Common myeloid progenitor, CD34-positive (primary cell): ENCODE measurements around the gene FOXP1.
A peak's percentile ranks its signal among the peaks of the same experiment; 100 is the strongest.

Experiments
- CTCF ChIA-PET: fragments of 350-600 bp; sonication (Branson Sonifier 250); formaldehyde crosslinking; loops from one replicate; lab custom pipeline; 2021; ENCODE audit warnings: antibody characterized with exemption; lab: Charles Lee
- POLR2A ChIA-PET: fragments of 350-600 bp; sonication (Branson Sonifier 250); formaldehyde crosslinking; loops from one replicate; lab custom pipeline; 2021; ENCODE audit warnings: antibody characterized with exemption; lab: Charles Lee
- DNase-seq, 3 donors: peaks; one replicate each; pipeline versions ENCODE4 v3.0.0 to v3.0.0-alpha.2; 2013
- H3K27ac ChIP-seq, 2 experiments: 1 replicate in 1 of 2; 2 replicates in 1 of 2; pipeline ENCODE4 v1.7.0; 2013; ENCODE audit warnings: inconsistent platforms in 2 of 2, low read length in 2 of 2, mild to moderate bottlenecking in 2 of 2, low read depth in 1 of 2, moderate library complexity in 1 of 2; ENCODE audit not compliant: severe bottlenecking in 2 of 2, insufficient read depth in 1 of 2, poor library complexity in 1 of 2
- H3K27me3 ChIP-seq, 5 experiments: replicated peaks in 2 of 5; 1 replicate in 3 of 5; 2 replicates in 2 of 5; pipeline versions ENCODE4 v1.6.1 to v1.7.0; 2013; ENCODE audit warnings: low read length in 4 of 5, mild to moderate bottlenecking in 2 of 5, moderate library complexity in 2 of 5, inconsistent platforms in 1 of 5; ENCODE audit not compliant: insufficient read depth in 5 of 5, control insufficient read depth in 4 of 5
- H3K36me3 ChIP-seq, 4 experiments: 1 replicate in 2 of 4; 2 replicates in 2 of 4; pipeline versions ENCODE4 v1.6.1 to v1.7.0; 2013; ENCODE audit warnings: low read length in 3 of 4, control low read depth in 1 of 4, mild to moderate bottlenecking in 1 of 4; ENCODE audit not compliant: control insufficient read depth in 4 of 4, insufficient read depth in 4 of 4
- H3K4me1 ChIP-seq, 4 experiments: 1 replicate in 3 of 4; 2 replicates in 1 of 4; pipeline versions ENCODE4 v1.6.1 to v1.7.1; 2013; ENCODE audit warnings: low read length in 3 of 4, mild to moderate bottlenecking in 3 of 4, control low read depth in 1 of 4, inconsistent platforms in 1 of 4, moderate library complexity in 1 of 4; ENCODE audit not compliant: control insufficient read depth in 4 of 4, insufficient read depth in 4 of 4; ENCODE audit errors: control extremely low read depth in 1 of 4
- H3K4me3 ChIP-seq, 7 experiments: 1 replicate in 4 of 7; 2 replicates in 3 of 7; pipeline versions ENCODE4 v1.5.1 to v1.7.0; 2013; ENCODE audit warnings: mild to moderate bottlenecking in 7 of 7, low read length in 6 of 7, moderate library complexity in 6 of 7, inconsistent platforms in 2 of 7, low read depth in 2 of 7, control low read depth in 1 of 7; ENCODE audit not compliant: insufficient read depth in 4 of 7, control insufficient read depth in 1 of 7; ENCODE audit errors: extremely low read depth in 1 of 7
- H3K9me3 ChIP-seq, 5 experiments: 1 replicate in 4 of 5; 2 replicates in 1 of 5; pipeline versions ENCODE4 v1.6.1 to v1.7.1; 2013; ENCODE audit warnings: low read length in 4 of 5, mild to moderate bottlenecking in 2 of 5, inconsistent platforms in 1 of 5, low read depth in 1 of 5, moderate library complexity in 1 of 5; ENCODE audit not compliant: control insufficient read depth in 4 of 5, insufficient read depth in 2 of 5; ENCODE audit errors: control extremely low read depth in 1 of 5
- WGBS: methylation state at CpG from one replicate; pipeline ENCODE4 v1.1.5; 2013; ENCODE audit not compliant: insufficient coverage; 5-methylcytosine and 5-hydroxymethylcytosine counted together

Gene FOXP1

GRCh38 chr3:71061581-71061980 lies 521.9 kb downstream of the FOXP1 start:
- ChIA-PET CTCF (interaction anchor here (1.3 to 7.7 kb wide), 5 partner anchors 10 to 345 kb away, joined by 3 to 54 read pairs (median 11); no protein-coding TSS in a partner anchor), POLR2A (interaction anchor here (0.6 to 1.1 kb wide), 3 partner anchors 9 to 205 kb away, joined by 3 to 4 read pairs (median 3); no protein-coding TSS in a partner anchor)
- H3K27me3 ChIP-seq: no peaks in the 10 kb centered on the region
- no peak for DNase-seq
- H3K9me3 ChIP-seq: no peaks in the 10 kb centered on the region
- H3K36me3 ChIP-seq: no peaks in the 10 kb centered on the region
- peaks cover 33 to 75% (median 51%) of the 10 kb centered on the region in 4 experiments for H3K4me1 ChIP-seq
- WGBS: no CpG with 5 or more reads among the region's 3 CpGs
- H3K27ac ChIP-seq: no peak overlapping the region
- H3K4me3 ChIP-seq: peak overlapping the region in 1 of 7 experiments; percentile 87

DNA sequence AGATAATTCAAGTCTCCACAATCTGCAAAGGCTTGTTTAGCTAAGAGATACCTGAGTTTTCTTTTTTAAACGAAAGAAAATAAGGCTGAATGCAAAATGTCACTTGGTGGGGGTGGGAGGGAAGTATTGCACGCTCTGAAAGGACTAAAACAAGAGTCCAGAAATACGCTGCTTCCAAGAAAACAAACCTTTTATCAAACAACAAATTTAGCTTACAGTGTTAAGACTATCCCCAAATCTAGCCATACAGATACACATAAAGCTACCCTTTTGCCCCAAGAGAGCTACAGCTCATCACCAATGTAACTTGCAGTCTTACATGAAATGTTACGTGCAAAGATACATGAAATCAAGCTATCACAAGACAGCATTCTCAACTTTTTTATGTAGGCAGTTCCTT lies 522.5 kb downstream of the FOXP1 start:
- Histone ChIP-seq H3K9me3 (no peaks in the 10 kb centered on the region), H3K27me3 (no peaks in the 10 kb centered on the region), H3K4me3 (peak overlapping the region in 1 of 7 experiments; percentile 2), H3K4me1 (peaks cover 28 to 75% (median 46%) of the 10 kb centered on the region in 4 experiments), H3K27ac (no peak overlapping the region), H3K36me3 (no peaks in the 10 kb centered on the region)
- DNase-seq: no peak
- CTCF ChIA-PET: interaction anchor here (0.8 to 7.7 kb wide), 7 partner anchors 9 to 344 kb away, joined by 3 to 54 read pairs (median 4); no protein-coding TSS in a partner anchor
- WGBS: 100% methylated on average over 2 of the region's 4 CpGs
- POLR2A ChIA-PET: interaction anchor here (0.9 kb wide), 1 partner anchor 9 kb away, joined by 4 read pairs; no protein-coding TSS in a partner anchor

DNA sequence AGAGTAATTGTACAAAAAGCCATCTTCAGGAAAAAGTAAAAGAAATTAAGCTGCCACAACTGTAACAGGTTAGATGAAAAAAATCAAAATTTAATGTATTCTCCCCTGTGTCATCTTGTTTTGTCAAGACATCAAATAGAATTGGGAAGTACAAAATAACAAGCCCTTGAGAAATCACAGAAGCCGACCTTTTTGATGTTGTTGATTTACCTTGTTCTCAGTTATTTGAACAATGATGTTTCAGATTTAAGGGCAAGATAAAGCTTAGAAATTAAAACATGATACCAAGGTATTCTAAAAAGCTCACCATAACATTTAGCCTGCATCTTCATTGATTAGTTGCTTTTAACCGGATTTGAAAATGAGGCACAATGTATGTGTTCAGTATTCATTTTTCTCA lies 523.0 kb downstream of the FOXP1 start:
- ChIA-PET CTCF (interaction anchor here (0.8 to 7.7 kb wide), 7 partner anchors 9 to 344 kb away, joined by 3 to 54 read pairs (median 4); no protein-coding TSS in a partner anchor), POLR2A (no interaction called here)
- Histone ChIP-seq H3K9me3 (no peaks in the 10 kb centered on the region), H3K27me3 (no peaks in the 10 kb centered on the region), H3K4me3 (no peak overlapping the region), H3K36me3 (peaks cover 0 to 3% (median 0%) of the 10 kb centered on the region in 4 experiments), H3K4me1 (peaks cover 23 to 70% (median 41%) of the 10 kb centered on the region in 4 experiments), H3K27ac (no peak overlapping the region)
- DNase-seq: no peak
- 100% methylated on average over 1 of the region's 2 CpGs for WGBS

DNA sequence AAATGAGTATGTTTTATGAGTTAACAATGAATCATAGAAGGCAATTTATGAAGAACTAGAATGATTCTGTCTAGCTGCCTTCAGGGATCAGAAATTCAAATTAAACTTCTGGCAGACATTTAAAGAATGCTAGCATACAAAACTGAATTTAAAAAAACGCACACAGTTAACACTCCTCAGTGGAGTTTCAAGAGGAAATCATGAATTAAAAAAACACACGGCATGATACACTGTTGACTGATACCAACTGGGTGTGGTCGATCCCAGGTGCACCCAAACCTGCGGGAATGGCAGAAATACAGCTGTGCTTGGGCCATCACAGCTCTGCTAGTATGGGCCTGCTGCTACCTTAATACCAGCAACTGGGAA lies 526.0 kb downstream of the FOXP1 start:
- Histone ChIP-seq H3K4me1 (peaks cover 10 to 46% (median 19%) of the 10 kb centered on the region in 4 experiments), H3K27me3 (no peaks in the 10 kb centered on the region), H3K9me3 (no peaks in the 10 kb centered on the region), H3K36me3 (peaks cover 0 to 22% (median 10%) of the 10 kb centered on the region in 4 experiments), H3K4me3 (no peak overlapping the region), H3K27ac (no peak overlapping the region)
- ChIA-PET CTCF (interaction anchor here (1.3 to 7.7 kb wide), 2 partner anchors 14 to 51 kb away, joined by 5 to 54 read pairs; no protein-coding TSS in a partner anchor), POLR2A (no interaction called here)
- DNase-seq: no peak
- WGBS: 80% methylated on average over 3 of the region's 4 CpGs

GRCh38 chr3:71056327-71056726 lies 527.2 kb downstream of the FOXP1 start:
- DNase-seq: no peak
- no peaks in the 10 kb centered on the region for H3K27me3 ChIP-seq
- H3K4me1 ChIP-seq: peaks cover 5 to 40% (median 14%) of the 10 kb centered on the region in 4 experiments
- peaks cover 0 to 34% (median 21%) of the 10 kb centered on the region in 4 experiments for H3K36me3 ChIP-seq
- ChIA-PET POLR2A (interaction anchor here (1.0 kb wide), 1 partner anchor 74 kb away, joined by 3 read pairs; no protein-coding TSS in a partner anchor), CTCF (interaction anchor here (1.1 to 7.7 kb wide), 2 partner anchors 15 to 86 kb away, joined by 3 to 54 read pairs; no protein-coding TSS in a partner anchor)
- H3K4me3 ChIP-seq: no peak overlapping the region
- no peak overlapping the region for H3K27ac ChIP-seq
- no peaks in the 10 kb centered on the region for H3K9me3 ChIP-seq
- WGBS: 57% methylated on average over 2 of the region's 5 CpGs

DNA sequence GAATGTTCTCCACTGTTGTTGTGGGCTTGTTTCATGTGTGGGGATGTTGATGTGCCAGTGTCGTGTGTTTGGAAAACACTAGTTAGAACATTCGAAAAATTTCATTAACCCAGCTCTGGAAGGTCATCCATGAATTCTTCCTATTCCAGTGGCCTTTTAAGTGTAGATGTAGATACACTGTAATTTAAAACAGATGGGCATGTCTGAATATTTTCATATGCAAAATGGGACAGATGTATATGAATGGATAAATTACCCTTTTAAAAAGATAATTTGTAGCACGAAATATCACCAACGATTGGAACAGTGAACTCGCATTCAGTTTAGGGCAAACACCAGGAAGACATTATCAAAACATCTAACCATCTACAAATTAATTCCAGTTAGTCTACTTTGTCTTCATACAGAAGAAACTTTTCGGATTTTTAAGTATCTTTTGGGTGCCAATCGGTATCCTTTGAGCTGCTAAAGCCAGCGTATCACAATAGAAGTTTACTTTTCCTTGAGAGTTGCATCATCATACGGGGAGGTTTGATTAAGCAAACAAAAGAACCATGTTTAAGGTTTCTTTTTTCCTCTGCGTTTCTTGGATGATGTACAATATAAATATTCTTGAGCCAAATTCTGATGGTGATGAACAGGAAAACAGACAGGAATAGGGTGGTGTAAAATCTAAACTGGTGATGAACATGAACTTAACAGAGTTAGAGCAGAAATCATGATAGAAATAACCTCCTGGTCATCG lies 528.1 kb downstream of the FOXP1 start:
- WGBS: 94% methylated on average over 10 of the region's 11 CpGs
- Histone ChIP-seq H3K27ac (no peak overlapping the region), H3K4me3 (no peak overlapping the region), H3K4me1 (peaks cover under 1 to 43% (median 22%) of the 10 kb centered on the region in 4 experiments), H3K36me3 (peaks cover 0 to 40% (median 21%) of the 10 kb centered on the region in 4 experiments), H3K27me3 (no peaks in the 10 kb centered on the region), H3K9me3 (no peaks in the 10 kb centered on the region)
- no peak for DNase-seq
- ChIA-PET CTCF (interaction anchor here (0.8 to 7.7 kb wide), 2 partner anchors 7 to 16 kb away, joined by 3 to 54 read pairs; no protein-coding TSS in a partner anchor), POLR2A (no interaction called here)
